Adrenal gland (tissue), 12 donors: ENCODE measurements around the gene ARHGEF33. TPM values are rescaled to one million over a fixed set of nuclear protein-coding genes. Genes with fewer than 3 reads are reported as not detected.

ENCODE experiments used
- DNase-seq, 7 donors: peaks; one replicate each; pipeline ENCODE4 v3.0.0-alpha.2; 2019 to 2020
- H3K27ac ChIP-seq, 5 donors: fragments of 200-600 bp; sonication (generic) in 4 of 5; 1 replicate in 3 of 5; 2 replicates in 2 of 5; pipeline versions ENCODE4 v1.5.1 to v1.8.0; 2016 to 2020; ENCODE audit warnings: mild to moderate bottlenecking in 1 of 5
- H3K27me3 ChIP-seq: fragments of 200-600 bp; 2 replicates; pipeline ENCODE4 v1.8.0; 2021
- H3K36me3 ChIP-seq, 2 donors: fragments of 200-600 bp; replicated peaks in 1 of 2; 1 replicate in 1 of 2; 2 replicates in 1 of 2; pipeline versions ENCODE4 v1.5.1 to v1.8.0; 2018 to 2022
- H3K4me1 ChIP-seq, 2 donors: fragments of 200-600 bp; replicated peaks in 1 of 2; 1 replicate in 1 of 2; 2 replicates in 1 of 2; pipeline versions ENCODE4 v1.5.1 to v1.8.0; 2018 to 2021
- H3K4me3 ChIP-seq, 4 donors: fragments of 200-600 bp; sonication (generic) in 3 of 4; one replicate each; pipeline ENCODE4 v1.5.1; 2016 to 2018
- H3K9me3 ChIP-seq, 3 donors: fragments of 200-600 bp; sonication (generic) in 1 of 3; replicated peaks in 1 of 3; 1 replicate in 2 of 3; 2 replicates in 1 of 3; pipeline versions ENCODE4 v1.5.1 to v1.8.0; 2016 to 2021
- POLR2A ChIP-seq, 2 donors: fragments of 450-650 bp; IDR thresholded peaks; one replicate each; pipeline ENCODE4 v1.6.1; 2017; ENCODE audit warnings: antibody characterized with exemption in 2 of 2, mild to moderate bottlenecking in 2 of 2, moderate library complexity in 1 of 2
- WGBS, 4 donors: extraction: QIAGEN DNeasy Blood & Tissue Kit in 2 of 4; methylation state at CpG; one replicate each; pipeline versions ENCODE4 v1.1.5 to v1.1.7; 2013 to 2017; 5-methylcytosine and 5-hydroxymethylcytosine counted together
- intact Hi-C, 2 donors: fragments of 100-400 bp; cut with DNase I; formaldehyde crosslinking; loops; one replicate each; pipeline versions ENCODE4 v1.14.1 to v1.15.0; 2022 to 2023
- polyA plus RNA-seq, 3 donors: library from polyadenylated mRNA; stranded (reverse); fragments of 200-250 nt in 2 of 3; fragments of 350-450 nt in 1 of 3; fragmentation: Illumina TruSeq in 1 of 3; extraction: RNeasy Lipid Tissue Mini Kit (QIAGEN cat#74804) in 1 of 3; gene quantifications; one replicate each; pipeline ENCODE4 v1.2.3, GENCODE V29; 2013 to 2014
- small RNA-seq, 2 donors: library from RNA; depleted of rRNA; stranded (forward); fragments of <200 nt; gene quantifications; one replicate each; pipeline ENCODE3, GENCODE V24; 2016
- total RNA-seq, 9 donors: library from RNA; depleted of rRNA in 4 of 9; stranded (reverse); fragments of >200 nt in 4 of 9; fragments of 120-200 nt in 1 of 9; fragmentation: NEBNext Ultra II Directional in 1 of 9; extraction: Animal tissue kit (Norgen Biotek cat#: 25700) in 1 of 9; gene quantifications; one replicate each; pipeline versions ENCODE4 v1.1.0 to v1.2.4, GENCODE V29; 2013 to 2023
- donor health status: healthy with polysubstance abuse.
- donor health status: Bipolar disorder and iron deficiency.
- donor health status: DM: yes; HTN: yes; CAD: no.
- donor health status: DM: no; HTN: no; CAD: no.
- donor health status: DM: no; HTN: no; CAD: no.
- donor health status: DM: yes; HTN: yes; CAD: no.

Gene ARHGEF33
- total and polyA plus RNA-seq, 12 donors, result 0.49 to 8.3 (median 1.9) TPM

DNA sequence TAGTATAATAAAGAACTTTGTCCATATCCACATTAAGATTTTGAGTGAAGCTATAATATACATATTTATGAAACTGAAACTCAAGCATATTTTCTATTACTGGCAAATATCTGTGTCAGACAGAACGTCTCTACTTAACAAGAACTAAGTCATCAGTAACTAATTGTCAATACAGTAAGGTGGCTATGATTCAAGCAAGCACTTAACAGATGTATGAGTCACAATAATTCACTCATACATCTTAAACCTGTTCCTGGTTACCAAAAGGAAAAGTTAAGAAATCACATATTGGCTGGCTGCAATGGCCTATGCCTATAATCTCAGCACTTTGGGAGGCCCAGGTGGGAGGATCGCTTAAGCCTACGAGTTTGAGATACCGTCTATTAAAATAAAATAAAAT lies 135.2 kb downstream of the ARHGEF33 start:
- TF ChIP-seq POLR2A (IDR thresholded peaks at IDR 0.05), result no peak
- Histone ChIP-seq H3K27me3 (no peaks in the 10 kb centered on the region), H3K9me3 (no peaks in the 10 kb centered on the region), H3K4me3 (no peak overlapping the region), H3K27ac (no peak overlapping the region), H3K4me1 (no peaks in the 10 kb centered on the region), H3K36me3 (peaks cover 0 to 6% of the 10 kb centered on the region in 2 donors)
- no peak for DNase-seq
- 85 to 90% (median 87%) methylated on average over 4 of the region's 4 CpGs for WGBS, 4 donors
- intact Hi-C loops, result no loop called here

Small RNA genes lying within 50 kb of the gene (small RNA-seq; reads per million reads assigned to genes)
- gene RN7SL96P, result 0 reads per million in 2 donors
- gene RNU6-851P, result 0 reads per million in 2 donors

Other genes starting within 250 kb of the ARHGEF33 start
- 100 to 1,000 TPM in 7 of 9 donors, 10 to 100 TPM in 2; 40.0 to 351 (median 176) TPM for gene GALM, start 223.8 kb upstream of the ARHGEF33 start, total RNA-seq
- 100 to 1,000 TPM in 2 of 3 donors, 10 to 100 TPM in 1; 71.8 to 172 (median 127) TPM for gene GALM, start 223.8 kb upstream of the ARHGEF33 start, polyA plus RNA-seq
- gene SRSF7, start 138.5 kb upstream of the ARHGEF33 start, total RNA-seq, result 100 to 1,000 TPM in 3 of 9 donors, 10 to 100 TPM in 6; 39.8 to 153 (median 87.9) TPM
- 100 to 1,000 TPM; 125 to 248 (median 146) TPM for gene SRSF7, start 138.5 kb upstream of the ARHGEF33 start, polyA plus RNA-seq
- 10 to 100 TPM in 7 of 9 donors, 1 to 10 TPM in 2; 8.8 to 26.2 (median 13.0) TPM for gene GEMIN6, start 111.7 kb upstream of the ARHGEF33 start, total RNA-seq
- 10 to 100 TPM; 24.5 to 25.7 (median 25.1) TPM for gene GEMIN6, start 111.7 kb upstream of the ARHGEF33 start, polyA plus RNA-seq
- gene DHX57, start 13.9 kb upstream of the ARHGEF33 start, total RNA-seq, result 10 to 100 TPM in 7 of 9 donors, 1 to 10 TPM in 2; 9.4 to 30.5 (median 17.1) TPM
- 10 to 100 TPM; 16.9 to 26.1 (median 19.0) TPM for gene DHX57, start 13.9 kb upstream of the ARHGEF33 start, polyA plus RNA-seq
- gene MORN2, start 13.9 kb upstream of the ARHGEF33 start, total RNA-seq, result 10 to 100 TPM; 17.0 to 35.9 (median 22.0) TPM
- gene MORN2, start 13.9 kb upstream of the ARHGEF33 start, polyA plus RNA-seq, result 10 to 100 TPM; 34.1 to 74.1 (median 55.0) TPM
- 10 to 100 TPM; 13.3 to 42.0 (median 30.8) TPM for gene SOS1, start 231.2 kb downstream of the ARHGEF33 start, total RNA-seq
- 10 to 100 TPM in 1 of 3 donors, 1 to 10 TPM in 2; 6.4 to 30.1 (median 6.5) TPM for gene SOS1, start 231.2 kb downstream of the ARHGEF33 start, polyA plus RNA-seq